NCI-H2029 treated with DMSO at 0.1 percent for 48 hours (cell line): ENCODE results near the gene KRT4.

Source experiments
- DNase-seq: peaks from one replicate; lab custom pipeline; 2025; lab: John Stamatoyannopoulos, UW

The KRT4 gene

GRCh38 chr12:52821826-52822660 is 8.1 kb upstream of the KRT4 start:
- no peak for DNase-seq

DNA sequence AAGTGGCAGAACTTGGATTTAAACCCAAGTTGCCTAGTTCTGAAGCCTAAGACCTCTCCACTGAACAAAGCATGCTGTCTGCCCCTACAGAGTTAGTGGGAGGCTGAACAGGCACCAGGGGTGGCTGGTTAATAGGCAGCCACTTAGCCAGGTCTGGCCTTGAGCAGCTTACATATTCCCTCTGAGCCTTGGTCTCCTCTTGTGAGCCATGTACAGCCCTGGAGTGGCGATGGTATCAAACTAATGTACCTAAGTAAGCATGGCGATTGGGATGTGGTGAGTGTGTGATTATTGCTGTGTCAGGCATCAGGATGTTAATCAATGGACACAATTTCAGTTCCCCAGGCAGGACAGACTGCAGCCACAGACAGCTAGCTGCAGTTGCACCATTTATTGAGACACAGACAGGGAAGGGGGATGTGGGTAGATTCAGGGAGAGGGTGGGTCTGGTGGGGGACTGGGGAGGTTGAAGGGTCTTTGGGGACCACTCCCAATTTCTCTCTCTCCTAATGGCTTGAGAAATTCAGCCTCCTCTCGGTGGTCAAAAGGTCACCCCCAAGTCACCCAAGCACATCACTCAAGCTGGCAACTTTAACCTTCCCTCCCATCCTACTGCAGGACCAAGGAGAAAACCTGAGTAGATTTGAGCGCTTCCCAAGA is 7.3 kb upstream of the KRT4 start:
- DNase-seq: no peak

DNA sequence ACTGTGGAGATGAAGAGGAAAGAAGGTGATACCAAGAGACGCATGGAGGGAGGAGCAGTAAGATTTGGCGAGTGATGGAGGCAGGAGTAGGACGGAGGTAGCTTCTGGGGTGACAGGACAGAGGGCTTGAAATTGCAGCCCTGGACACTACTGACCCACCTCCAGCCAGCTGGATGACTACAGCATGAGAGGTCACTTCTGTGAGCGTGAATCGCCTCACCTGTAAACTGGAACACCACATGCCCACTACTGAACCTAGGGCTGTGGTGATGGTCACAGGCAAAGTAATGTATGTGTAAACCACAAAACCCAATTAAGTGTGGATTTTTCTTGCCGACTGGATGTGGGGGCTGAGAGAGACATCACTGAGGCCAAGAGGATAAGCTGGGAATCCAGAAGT is 6.6 kb upstream of the KRT4 start:
- DNase-seq: no peak

DNA sequence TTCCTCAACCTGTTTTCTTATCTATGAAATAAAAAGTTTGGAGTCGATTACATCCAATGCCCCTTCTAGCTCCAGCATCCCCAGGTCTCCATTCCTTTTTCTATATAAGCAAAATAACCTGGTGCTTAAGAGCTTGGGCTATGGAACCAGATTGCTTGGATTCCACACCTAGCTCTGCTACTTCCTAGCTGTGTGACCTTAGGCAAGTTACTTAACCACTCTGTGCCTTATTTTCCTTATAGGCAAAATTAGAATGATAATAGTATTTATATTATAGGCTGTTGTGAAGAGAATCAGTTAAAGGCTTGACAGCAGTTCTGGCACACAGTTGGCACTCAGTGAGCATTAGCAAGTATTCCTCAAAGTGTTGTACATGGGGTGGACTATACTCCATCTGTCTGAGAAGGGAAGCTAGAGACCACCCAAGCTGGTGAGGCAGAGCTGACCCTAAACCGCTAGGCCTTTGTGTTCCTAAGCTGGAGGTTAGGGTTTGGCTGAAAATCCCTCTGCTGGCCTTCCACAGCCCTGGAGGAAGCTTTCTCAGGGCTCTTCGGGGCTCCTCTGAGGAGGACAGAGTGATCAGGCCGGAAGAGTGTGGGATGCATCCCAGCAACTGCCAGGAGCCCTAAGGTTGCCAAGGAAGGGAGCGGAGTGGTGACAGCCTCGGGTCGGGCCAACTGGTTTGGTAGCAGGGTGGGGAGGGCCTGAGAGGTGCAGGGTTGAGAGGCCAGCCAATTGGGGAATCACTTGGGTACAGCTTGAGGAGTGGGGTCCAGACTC is 6.0 kb upstream of the KRT4 start:
- DNase-seq: no peak

DNA sequence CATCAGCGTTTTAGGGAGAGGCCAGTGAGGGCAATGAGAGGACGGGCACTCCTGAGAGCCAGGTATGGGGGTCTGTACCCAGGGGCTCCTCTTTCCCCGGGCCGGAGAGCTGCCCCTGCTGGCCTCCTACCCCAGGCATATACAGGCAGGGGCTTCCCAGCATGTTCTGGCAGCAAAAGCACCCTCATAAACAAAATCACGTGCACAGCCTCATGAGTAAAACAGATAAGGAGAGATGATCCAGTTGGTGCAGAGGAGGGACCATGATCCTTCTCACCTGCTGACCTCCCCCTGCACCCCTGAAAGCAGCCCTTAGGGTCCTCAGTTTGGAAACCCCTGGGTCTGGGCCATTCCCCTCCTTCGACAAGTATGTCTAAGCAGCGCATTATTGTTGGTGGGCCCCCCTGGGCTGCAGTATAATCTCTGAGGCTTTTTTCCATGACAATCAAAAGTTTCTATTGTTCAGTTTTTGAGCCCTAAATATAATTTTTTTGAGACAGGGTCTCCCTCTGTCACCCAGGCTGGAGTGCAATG is 5.0 kb upstream of the KRT4 start:
- DNase-seq: no peak

- no peak for DNase-seq
These were observed 4.5 kb upstream of the KRT4 start for GRCh38 chr12:52818388-52818787.

GRCh38 chr12:52817699-52818238 is 3.9 kb upstream of the KRT4 start:
- no peak for DNase-seq

- no peak for DNase-seq
These were observed 3.2 kb upstream of the KRT4 start for GRCh38 chr12:52817003-52817698.

- no peak for DNase-seq
These were observed 2.0 kb upstream of the KRT4 start for GRCh38 chr12:52815676-52816588.

DNA sequence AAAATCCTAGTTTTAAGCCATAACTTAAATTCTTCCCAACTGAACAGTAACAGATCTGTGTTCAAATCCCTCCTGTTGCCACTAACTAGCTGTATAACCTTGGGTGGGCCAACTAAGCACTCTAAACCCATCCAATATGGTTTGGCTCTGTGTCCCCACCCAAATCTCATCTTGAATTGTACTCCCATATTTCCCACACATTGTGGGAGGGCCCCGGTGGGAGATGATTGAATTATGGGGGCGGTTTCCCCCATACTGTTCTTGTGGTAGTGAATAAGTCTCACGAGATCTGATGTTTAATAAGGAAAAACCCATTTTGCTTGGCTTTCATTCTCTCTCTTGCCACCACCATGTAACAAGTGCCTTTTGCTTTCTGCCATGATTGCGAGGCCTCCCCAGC is 1.2 kb upstream of the KRT4 start:
- no peak for DNase-seq

DNA sequence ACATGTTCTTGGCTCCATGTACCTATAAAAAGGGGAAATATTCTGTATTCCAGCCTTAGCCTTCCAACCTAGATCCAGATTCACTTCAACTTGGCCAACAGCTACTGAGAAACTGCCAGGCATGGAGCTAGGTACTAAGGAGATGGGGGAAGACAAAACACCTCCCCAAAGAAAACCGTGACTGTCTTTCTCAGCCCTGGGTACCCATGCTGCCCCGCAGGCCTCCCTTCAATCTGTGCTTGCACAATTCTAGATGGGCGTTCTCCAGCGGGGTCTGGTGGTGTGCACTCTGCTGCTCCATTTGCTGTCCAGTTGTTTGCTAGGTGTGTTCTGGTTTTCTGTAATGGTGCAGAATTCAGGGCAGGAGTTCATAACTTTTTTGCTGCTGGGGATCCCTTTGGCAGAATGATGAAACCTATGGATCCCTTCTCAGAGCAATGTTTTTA is 817 bp upstream of the KRT4 start:
- no peak for DNase-seq

DNA sequence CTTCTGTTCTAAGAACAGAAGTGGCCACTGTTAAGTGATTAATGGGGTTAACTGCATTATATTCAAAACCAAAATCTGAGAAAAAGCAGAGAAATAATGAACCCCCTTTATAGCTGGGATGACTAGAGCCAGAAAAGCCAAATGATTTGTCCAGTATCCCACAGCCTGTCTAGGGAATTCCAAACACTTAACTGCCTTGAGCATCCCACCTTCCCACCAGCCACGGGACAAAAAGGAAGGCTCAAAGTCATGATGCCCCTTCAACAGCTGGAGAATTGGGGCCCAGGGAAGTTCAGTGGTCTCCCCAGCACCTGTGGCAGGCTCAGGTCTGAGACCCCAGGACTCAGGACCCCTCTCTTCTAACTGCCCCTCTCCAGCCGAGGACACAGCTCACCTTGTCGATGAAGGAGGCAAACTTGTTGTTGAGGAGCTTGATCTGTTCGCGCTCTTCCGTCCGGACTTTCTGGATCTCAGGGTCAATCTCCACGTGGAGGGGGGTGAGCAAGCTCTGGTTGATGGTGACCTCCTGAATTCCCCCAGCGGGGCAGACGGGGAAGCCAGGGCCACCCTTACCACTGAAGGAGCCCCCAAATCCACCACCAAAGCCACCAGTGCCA is 605 bp downstream of the KRT4 start:
- DNase-seq: no peak

DNA sequence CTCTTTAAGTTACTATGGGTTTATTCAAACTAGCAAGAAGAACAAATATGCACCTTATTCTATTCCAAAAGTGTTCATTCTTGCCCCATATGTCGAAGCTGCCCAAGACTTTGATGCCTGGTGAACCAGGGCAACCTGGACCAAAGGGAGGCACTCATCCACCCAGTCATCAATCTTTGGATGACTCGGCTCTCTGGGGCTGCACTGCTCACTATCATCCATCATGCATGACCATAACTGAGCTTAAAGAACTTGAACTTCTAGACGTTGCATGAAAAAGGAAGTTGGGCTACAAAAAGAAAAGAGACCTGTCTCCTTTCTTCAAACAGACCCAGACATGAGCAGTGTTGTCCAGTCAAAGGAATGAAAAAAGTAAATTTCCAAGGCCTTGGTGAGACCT is 1.2 kb downstream of the KRT4 start:
- DNase-seq: no peak

GRCh38 chr12:52812073-52812400 is 1.9 kb downstream of the KRT4 start:
- DNase-seq: no peak

DNA sequence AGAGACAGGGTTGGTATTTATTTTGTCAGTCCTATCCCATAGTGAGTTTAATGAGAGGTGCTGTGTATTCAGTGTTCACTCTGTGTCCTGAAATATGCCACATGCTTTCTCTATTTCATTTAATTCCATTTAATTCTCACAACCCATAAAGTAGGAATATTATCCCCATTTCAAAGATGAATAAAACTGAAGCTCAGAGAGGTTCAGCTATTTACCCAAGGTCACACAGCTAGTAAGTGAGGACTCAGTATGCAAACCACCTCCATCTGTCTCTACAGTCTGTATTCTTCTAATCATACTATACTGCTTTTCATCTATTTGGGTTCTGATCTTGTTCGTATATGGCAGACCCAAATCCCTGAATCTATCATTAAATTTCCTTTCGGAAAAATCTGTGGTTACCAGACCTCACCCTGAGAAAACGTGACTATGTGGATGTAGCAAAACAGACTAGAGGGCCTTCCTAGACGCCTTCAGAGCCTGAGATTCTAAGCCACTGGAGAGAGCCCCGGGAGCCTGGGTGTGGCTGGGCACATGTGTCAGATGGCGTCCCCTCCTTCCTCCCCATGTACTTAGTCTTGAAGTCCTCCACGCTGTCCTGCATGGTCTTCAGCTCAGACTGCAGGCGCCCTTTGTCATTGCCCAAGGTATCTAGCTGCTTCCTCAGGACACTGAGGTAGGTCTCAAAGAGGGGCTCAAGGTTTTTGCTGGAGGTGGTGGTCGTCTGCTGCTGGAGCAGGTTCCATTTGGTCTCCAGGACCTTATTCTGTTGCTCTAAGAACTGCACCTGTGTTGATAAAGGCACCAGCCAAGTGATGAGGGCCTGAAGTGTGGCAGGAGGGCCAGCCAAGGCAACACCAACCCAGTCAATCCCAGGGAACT is 2.5 kb downstream of the KRT4 start:
- DNase-seq: no peak

DNA sequence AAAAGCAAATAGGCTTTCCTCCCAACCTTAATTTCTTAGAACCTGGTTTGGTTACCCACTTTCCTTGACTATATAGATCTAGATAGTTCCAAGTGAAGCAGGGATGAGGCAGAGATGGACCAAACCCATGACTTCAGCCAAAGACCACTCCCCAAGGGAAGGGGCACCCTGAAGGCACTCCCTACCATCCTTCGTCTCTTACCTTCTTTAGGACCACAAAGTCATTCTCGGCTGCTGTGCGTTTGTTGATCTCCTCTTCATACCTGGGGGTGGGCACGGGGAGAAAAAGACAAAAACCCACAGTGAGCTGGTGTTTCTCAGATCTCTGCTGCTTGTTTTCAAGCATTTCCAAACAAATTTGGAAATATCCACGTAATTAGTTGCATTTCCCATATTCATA is 3.4 kb downstream of the KRT4 start:
- DNase-seq: no peak

DNA sequence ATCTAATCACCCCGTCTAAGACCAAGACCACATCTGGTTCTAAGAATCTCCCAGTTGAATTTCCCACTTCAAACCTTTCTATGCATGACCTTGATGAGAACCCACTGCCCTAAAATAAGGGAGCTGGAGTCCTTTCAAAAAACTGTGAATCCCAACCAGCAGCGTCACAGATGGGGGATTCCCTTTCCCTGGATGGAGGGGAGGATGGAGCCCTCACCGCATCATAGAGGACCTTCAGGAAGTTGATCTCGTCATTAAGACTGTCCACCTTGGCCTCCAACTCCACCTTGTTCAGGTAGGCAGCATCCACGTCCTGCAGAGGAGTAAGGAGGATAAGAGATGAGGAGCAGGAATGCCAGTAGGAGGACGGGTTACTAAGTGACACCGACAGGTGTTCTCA is 4.8 kb downstream of the KRT4 start:
- no peak for DNase-seq

DNA sequence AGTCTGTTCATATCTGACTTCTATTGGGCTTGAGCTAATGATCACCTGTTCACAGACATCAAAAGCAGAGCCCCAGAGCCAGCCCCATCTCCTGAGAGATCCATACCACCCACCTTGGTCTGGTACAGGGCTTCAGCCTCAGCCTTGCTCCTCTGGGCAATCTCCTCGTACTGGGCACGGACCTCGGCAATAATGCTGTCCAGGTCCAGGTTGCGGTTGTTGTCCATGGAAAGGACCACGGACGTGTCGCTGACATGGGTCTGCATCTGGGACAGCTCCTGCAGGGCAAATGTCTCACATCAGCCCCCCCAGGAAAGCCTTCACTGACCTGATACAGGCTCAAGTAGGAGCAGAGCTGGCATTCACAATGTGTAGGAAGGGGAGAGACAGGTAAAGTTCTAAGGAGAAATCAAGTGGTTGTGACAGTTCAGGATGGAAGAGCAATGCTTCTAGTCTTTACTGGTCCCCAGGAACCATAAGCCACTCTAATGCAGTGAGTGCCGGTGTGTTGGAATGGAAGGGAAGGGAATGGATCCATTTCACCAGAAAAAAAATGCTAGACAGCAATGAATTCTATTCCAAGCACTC is 5.2 kb downstream of the KRT4 start:
- DNase-seq: no peak
